HG03469 (cell line): Measurements from ENCODE around the gene BCL11B.

Experiments used
- ATAC-seq: cut with Tn5 transposase; IDR thresholded peaks from one replicate; pipeline ENCODE4 v1.9.1; 2021; ENCODE audit warnings: mild to moderate bottlenecking, moderate library complexity, moderate number of reproducible peaks; ENCODE audit not compliant: unreplicated experiment

BCL11B gene

DNA sequence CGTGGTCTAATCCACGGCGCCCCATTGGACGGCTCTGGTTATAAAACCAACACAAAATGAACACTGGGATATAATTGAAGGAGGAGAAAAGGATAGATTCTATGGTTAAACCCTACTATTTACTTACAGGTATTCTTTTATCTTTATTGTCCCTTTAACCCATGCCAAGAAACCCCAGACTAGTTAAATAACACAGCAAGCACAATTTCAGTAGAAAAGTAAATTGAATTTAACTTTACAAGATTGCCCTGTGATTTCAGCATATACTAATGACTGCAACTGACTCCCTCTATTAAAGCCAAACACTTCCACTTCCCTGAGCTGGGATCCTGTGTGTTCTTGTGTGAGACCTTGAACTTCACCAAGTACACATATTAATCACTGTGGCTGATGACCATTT lies 45.3 kb downstream of the BCL11B start:
- ATAC-seq = no peak

DNA sequence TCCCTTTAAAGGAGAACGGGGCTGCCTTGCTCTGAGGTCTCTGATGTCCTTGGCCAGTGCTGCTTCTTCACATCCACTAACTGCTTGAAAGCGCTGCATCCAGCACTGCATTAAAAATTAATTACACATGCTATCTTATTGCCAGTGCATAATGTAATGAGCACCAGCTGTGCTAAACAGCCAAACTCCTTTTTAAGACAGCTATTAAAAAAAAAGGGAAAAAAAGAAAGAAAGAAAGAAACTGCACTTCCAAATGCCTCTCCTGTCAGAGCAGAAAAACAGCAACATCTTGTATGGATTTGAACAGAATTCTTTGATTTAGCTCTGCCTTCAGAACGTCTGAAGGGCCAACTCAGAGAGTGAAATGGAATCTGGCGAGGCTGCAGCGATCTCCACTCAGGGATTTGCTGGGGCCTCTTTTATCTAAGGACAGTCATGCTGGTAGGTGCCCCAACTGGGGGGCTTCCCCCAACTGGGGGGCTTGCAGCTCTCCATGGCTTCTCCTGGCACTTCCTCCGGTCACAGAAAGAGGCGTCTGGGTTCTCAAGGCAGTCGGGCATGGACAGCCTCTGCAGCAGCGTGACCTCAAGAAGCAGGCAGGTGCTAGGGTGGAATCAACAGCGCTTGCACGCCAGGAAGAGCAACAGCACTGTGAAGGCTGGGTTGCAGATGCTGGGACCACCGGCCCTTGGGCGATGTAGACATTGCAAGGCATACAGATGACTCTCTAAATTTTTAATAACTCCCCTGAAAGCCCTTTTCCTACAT lies 46.4 kb downstream of the BCL11B start:
- no peak for ATAC-seq

DNA sequence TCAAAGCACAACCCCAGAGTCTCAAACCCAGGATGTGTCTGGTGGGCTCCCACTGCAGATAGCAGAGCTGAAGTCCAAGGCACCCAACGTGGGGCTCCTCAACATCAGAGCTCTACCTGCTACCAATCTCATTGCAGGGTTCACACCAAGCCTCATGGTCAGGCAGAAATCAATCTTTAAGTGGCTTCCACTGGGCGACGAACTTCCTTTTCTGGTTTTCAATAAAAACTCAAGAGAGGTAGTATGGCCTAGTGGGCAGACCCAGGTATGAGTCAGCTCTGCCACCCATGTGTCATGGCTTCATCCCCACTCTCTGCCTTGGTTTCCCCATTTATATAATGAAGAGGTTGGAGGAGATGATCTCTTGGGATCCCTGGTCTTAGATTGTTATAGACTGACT lies 47.0 kb downstream of the BCL11B start:
- ATAC-seq = no peak

DNA sequence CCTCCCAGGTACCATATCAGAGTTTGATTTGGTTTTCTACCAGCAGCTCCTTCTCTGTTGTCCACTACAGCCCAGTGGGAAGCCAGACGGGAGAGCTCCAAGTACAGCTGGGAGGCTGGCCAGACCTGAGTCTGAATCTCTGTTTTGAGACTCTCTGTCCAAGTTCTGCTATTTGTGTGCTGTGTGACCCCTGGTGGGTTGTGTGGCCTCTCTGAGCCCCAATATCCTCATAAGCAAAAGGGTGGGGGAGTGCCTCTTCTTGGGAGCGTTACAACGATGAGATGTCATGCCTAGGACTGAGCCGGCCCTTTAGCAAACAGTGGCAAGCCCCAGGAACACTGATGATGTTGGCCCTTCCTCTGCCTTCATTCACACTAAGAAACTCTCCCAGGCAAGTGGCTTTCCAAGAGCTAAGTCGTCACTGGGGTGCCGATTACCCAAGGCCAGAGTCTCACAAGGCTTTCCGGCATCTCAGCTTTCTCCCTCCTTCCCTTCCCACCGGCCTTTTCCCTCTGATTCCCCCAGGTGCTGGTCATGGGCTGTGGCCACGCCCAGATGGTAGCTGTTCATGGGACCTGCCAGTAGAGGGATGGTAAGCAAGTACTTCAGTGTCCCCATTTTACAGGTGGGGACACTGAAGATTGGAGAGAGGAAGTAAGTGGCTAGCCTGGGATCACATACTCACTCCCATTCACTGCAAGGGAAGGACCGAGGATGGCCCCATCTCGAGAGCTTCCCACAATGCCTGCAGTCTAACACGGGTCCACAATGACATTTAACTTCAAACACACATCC lies 47.7 kb downstream of the BCL11B start:
- ATAC-seq = no peak

DNA sequence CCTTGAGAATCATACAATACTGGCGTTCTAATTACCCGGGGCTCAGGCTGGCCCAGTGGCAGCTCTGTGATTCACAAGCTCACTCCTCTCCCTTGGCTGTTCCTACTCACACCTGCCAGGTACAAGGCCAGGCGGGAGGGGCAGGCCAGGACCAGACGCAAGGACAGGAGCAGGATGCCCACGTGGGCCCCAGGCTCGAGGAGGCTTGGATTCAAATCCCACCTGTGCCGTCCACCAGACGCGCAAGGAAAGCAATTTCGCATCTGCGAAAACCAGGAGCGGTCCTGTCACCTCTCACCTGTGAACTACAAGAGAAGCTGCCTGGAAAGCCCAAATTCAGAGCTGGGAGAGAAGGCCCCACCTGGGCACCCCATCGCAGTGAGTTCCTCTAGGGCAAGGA lies 50.6 kb downstream of the BCL11B start:
- ATAC-seq = no peak

DNA sequence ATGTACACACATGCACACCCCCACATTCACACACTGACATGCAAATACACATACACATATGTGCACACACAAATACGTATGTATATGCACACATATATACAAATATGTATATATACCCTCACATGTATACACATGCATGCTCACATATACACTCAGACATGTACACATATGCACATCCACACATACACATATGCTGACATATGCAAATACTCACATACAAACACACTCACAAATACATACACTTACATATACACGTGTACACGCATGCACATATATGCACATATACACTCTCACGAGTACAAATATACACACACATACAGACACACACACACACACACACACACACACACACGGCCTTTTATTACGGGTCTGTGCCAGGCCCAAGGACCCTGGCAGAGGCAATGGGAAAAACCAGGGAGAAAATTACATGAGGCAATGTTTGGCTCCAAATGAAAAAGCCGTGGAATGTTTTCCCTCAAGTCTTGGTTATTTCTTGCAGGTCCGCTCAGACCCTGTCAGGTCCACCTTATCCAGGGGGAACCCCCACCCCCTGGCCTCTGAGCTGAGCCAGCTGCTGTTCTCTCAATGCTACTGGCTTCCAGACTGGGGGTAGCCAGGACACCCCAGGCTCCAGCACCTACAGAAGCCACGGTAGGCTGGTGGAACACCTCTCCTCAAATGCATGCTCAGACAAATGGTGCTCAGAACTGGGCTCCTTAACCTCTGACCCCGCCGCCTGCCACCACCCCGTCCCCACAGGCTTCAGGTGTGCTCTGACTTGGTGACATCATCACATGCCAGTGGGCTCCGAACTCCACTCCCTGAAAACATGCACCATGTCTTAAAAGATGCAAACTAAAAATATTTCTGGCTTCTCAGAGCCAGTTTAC lies 54.7 kb downstream of the BCL11B start:
- no peak for ATAC-seq

DNA sequence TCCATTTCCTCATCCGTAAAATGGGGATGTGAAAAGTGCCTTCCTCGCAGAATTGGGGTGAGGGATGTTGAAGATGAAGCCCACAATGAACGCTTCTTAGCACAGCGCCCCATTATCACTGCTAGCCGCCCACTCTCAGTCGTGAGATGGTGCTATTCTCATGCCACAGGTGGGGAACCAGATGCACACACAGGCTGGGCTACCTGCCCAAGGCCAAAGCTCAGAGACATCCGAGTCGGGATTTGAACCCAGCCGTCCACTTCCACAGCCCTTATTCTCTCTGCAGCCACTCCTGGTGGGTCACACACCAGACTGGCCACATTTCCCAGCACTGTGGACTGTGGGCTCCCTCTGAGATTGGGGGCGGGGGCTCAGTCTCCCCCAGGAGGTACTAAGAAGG lies 55.8 kb downstream of the BCL11B start:
- no peak for ATAC-seq

DNA sequence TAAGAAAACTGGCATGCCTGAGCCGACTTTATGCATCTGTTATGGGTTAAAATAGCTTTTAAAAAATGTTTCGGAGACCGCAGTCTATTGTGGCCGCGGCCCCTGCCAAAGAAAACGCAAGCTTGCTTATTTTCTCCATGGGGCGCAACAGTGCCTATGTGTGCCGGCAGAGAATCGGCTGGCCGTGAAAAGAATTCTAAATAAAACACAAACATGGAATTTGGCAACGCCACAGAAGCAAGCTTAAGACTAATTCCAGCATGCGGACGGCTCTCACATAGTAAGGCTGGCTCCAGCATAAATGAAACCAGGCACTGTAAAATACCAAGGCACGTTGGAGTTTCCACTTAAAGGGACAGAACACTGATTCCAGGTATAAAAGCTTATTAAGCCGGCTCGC lies 56.7 kb downstream of the BCL11B start:
- no peak for ATAC-seq

DNA sequence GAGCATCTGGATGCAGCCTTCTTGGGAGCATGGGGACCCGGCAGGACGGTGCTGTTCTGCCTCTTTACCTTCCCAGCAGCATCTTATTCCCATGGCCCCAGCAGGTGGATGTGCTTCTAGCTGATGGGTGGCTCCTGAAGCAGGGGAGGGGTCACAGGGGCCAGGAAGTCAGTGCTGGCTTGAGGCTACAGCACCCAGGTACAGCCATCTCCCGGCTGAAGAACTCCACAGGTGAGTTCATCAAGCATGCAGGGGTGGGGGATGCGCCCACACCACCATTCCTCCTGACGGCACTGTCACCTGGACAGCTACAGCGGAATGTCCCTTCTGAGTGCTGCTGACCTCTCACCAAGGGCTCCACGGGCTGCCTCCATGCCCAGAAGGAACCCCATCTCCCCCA lies 57.3 kb downstream of the BCL11B start:
- ATAC-seq = no peak

DNA sequence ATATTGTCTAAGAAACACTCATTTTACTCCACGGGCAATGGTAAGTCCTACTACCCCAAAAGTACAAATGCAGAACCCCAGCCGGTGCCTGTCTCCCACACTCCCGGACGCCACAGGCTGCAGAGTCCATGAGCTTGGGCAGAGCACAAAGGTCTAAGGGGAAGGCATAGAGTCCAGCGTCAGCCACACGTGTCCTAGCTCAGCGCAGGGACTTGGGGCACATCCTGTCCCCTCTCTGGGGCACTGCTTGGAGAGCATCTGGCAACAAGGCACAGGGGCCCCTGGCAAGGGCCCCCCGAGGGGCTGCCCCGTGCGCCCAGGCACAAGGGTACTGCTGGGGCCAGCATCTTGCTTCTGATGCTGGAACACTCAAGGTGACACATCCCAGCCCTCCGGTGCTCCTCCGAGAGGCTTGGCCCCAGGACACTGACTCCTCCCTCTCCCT lies 58.4 kb downstream of the BCL11B start:
- no peak for ATAC-seq

DNA sequence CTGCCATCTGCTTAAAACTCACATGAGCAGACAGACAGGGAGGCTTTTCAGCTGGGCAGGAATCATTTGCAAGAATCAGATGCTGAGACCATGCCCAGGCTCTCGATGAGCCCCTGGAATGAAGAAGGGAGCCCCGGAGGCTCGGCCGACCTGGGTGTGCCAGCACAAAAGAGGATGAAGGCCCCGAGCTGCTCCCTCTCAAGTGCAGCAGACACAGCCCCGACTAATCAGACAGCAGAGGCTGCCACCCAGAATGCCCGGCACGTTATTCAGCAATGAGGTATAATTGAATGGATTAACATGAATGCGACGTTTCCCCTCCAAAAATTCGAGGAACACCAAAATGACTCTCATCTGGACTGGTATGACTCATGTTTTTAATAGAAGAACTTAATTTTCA lies 58.9 kb downstream of the BCL11B start:
- no peak for ATAC-seq

DNA sequence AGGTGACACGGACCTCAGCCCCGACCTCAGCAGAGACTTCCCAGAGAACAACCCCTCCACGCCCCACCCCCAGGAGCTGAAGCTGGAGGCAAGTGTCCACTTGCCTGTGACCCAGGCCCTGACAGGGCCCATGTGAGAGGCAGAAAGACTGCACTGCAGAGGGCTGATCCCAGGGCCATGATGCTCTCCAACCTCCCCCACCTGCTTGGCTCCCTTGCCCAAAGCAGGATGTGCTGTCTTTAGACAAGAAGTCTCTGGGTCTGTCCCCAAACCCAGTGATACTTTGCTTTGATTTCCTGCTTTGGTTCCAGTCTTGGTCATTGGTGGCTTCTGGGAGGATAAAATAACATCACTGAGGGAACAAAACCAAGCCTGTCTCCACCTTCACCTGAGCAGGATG lies 59.4 kb downstream of the BCL11B start:
- ATAC-seq = no peak

DNA sequence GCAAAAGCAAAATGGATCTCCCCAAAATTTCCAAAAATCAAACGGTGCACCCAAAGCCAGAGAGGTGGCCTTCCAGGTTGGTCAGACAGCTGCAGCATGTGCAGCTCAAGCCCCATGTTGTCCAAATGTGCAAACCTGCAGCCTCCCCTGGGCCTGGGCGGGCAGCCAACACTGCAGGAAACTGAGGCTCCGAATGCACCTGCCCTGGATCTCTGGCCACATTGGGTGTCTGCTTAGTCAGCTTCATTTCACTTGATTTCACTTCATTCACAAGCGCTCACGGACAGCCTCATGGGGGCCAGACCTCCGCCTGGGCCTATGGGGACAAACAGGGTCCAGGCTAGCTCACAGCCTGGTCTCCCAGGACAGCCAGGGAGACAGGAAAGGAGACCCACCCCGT lies 59.8 kb downstream of the BCL11B start:
- ATAC-seq = no peak

DNA sequence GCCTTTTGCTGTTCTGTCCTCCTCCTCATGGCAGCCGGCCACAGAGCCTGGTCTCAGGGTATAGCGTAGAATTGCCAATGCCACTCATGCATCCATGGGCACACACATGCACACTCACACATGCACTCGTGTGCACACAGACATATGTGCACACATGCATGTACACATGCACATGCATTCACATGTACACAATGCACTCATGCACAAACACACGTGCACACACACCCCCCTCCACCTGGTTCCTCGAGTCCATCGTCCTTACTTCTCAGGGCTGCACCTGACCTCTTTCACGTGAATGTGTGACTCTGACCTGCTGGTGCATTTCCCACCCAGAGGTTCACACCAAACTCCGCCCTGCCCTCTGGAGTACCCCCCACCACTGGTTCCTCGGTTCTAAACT lies 60.6 kb downstream of the BCL11B start:
- ATAC-seq = no peak

DNA sequence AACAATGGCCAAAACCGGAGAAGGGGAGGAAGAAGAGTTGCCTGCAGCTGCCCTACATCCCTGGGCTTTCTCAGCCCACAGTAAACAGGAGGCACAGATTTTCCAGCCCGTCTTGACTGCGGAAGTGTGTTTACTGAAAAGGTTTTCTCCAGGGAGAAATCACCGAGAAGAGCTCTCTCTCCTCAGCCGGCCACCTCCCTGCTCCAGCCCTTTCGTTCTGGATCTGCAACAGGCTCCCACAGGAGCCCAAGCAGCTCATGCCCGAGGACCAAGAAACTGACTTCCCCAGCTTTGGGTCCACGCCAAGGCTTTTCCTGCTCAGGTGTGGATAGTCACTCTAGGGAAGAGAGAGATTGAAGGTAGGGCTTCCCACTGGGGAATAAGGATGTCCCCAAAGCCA lies 61.7 kb downstream of the BCL11B start:
- no peak for ATAC-seq

DNA sequence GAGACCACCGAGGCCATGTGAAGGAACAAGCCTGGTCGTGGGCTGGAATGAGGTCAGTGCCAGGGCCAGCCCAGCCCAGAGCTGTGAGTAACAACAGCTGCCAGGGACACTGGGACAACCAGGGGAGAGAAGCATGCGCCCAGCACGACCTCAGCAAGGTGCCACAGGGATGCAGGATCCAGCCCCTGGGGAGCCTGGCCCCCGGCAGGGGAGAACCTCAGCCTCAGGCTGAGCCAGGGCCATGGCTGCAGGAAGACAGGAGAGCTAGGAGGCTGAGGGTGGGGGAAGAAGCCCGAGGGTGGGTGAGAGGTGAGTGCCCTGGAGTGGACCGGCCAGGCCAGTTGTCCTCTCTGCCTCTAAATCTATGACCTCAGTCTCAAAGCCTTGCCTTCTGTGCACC lies 62.6 kb downstream of the BCL11B start:
- ATAC-seq = no peak

DNA sequence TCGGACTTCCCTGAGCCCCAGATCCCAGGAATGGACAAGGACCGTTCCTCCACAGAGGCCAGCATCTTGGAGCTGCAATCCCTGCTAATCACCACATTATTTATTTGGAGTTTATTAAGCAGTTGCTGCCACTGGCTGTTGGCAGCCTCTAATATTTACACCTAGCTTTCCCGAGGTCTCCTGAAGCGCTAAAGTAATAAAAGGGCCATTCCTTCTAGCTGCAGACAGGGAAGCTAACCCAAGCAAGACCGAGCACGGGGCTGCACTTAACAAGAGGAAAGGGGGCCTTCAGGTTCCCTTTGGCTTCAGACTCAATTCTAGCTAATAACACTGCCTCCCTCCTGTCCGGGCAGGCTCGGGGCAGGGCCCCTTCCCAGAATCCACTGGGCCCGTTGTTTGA lies 63.7 kb downstream of the BCL11B start:
- ATAC-seq = no peak

DNA sequence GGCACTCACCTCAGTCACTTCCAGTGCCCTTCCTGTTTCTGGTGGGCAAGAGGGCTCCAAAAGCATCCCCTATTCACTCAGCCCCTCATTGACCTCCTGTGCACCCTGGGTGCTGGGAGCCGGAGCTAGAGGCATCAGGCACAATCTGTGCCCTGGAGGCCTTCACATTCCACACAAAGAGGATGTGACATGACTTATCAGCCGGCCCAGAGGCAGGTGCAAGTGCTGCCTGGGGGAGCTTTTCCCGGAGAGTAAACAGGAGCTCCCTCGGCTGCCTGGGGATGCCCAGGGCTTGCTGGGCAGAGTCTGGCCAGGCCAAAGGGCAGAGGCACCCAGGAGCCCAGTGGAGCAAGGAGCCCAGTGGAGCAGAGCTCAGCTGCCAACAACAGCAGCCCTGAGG lies 64.5 kb downstream of the BCL11B start:
- ATAC-seq = no peak

DNA sequence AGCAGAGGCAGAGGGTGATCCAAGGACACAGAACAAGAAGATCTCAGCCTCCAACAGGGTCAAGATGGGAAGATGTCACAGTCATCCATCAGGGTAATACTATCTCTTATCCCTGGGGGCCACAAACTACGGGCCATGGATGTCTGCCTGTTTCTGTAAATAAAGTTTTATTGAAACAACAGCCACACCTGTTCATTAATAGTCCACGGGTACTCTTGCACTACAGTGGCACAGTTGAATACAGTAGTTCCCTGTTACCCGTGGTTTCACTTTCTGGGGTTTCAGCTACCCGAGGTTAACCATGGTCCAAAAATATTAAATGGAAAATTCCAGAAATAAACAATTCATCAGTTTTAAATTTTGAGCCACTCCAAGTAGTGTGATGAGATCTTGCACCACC lies 65.9 kb downstream of the BCL11B start:
- ATAC-seq = no peak

DNA sequence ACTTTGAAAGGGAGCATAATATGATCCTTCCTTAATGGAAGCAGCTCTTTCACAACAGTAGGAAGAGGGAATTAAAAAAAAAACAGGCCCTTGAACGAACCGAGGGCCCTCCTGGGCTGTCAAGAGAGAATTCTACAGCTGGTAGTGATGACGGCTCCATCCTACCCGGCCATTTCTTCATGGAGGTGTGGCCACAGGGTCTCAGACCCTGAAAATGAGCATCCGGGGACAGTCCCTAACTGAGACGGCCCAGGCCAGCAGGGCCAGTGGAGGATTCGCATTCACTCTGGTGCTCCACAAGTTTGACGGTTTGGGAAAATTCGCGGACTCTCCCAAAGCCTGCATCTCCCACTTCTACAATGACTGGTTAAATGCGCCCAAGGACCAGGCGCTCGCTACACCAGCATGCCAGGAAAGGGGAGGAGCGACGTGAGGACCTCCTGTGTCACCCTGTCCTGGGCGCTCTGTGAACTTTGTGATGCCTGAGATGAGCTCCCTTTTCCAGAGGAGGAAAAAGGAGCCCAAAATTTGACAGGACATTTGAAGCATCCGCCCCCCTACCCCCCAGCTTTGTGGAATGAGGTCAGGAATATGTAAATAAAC lies 66.8 kb downstream of the BCL11B start:
- no peak for ATAC-seq

DNA sequence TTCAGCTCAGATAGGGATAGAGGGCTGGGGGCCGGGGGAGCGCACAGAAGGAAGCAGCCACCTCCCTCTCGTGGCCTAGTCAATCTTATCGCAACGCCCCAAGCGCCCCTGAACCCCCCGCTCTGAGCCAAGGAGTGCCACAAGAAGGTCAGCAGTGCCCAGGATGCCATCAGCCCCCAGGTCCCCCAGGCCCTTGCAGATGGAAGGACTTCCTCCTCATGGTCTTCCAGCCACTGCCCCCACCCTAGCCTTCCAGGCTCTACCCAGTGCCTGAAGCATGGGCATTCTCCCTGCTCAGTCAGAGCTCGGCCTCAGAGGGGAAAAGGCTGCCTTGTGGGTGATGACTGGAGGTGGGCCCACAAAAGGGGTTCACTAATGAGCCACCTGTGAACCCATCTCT lies 68.2 kb downstream of the BCL11B start:
- no peak for ATAC-seq
